A549 (cell line): ENCODE measurements around the gene FRAT2. TPM values are rescaled to one million over a fixed set of nuclear protein-coding genes. Genes with fewer than 3 reads are reported as not detected.

Source experiments
- ATAC-seq, 2 experiments: fragments of 200-7000 bp in 1 of 2; fragments of >200 bp in 1 of 2; cut with Nextera tagmentation in 1 of 2; cut with Tn5 transposase in 1 of 2; 3 replicates each; pipeline versions ENCODE4 v1.8.0 to v1.9.1; 2018 to 2020; ENCODE audit warnings: mild to moderate bottlenecking in 1 of 2, moderate library complexity in 1 of 2
- CTCF ChIA-PET: fragments of 300-600 bp; sonication (Branson Sonifier 250); formaldehyde crosslinking; extraction: SDS; loops from one replicate; lab custom pipeline; 2021; ENCODE audit warnings: antibody characterized with exemption, inconsistent platforms; lab: Yijun Ruan, JAX
- POLR2A ChIA-PET: fragments of 350-600 bp; formaldehyde crosslinking; extraction: SDS; loops from one replicate; lab custom pipeline; 2021; ENCODE audit warnings: antibody characterized with exemption, inconsistent platforms; lab: Yijun Ruan, JAX
- DNase-seq, 2 experiments: peaks; one replicate each; pipeline versions ENCODE4 v3.0.0 to v3.0.0-alpha.2; 2011 to 2016; ENCODE audit warnings: low read depth in 1 of 2, low spot score in 1 of 2
- FAIRE-seq: peaks from 2 replicates; lab custom pipeline; 2011; peaks lifted over from hg19 to GRCh38; lab: Jason Lieb, UNC
- H3K27ac ChIP-seq, 2 experiments: fragments of >200 bp; sonication (Bioruptor Twin); formaldehyde crosslinking; 3 replicates each; pipeline ENCODE4 v1.5.1; 2016 to 2017
- H3K4me1 ChIP-seq: fragments of >200 bp; sonication (Bioruptor Twin); formaldehyde crosslinking; 3 replicates; pipeline ENCODE4 v1.6.1; 2016
- H3K4me2 ChIP-seq: fragments of >200 bp; sonication (Bioruptor Twin); formaldehyde crosslinking; 3 replicates; pipeline ENCODE4 v1.6.1; 2016
- H3K4me3 ChIP-seq: fragments of >200 bp; sonication (Bioruptor Twin); formaldehyde crosslinking; 3 replicates; pipeline ENCODE4 v1.5.1; 2016
- H3K9me3 ChIP-seq: fragments of >200 bp; sonication (Bioruptor Twin); formaldehyde crosslinking; 3 replicates; pipeline ENCODE4 v1.6.1; 2016
- BCL3 ChIP-seq: fragments of >200 bp; sonication (Bioruptor Twin); formaldehyde crosslinking; IDR thresholded peaks from 3 replicates; pipeline ENCODE4 v1.6.1; 2016
- EHF ChIP-seq: fragments of 250-450 bp; sonication (Bioruptor Pico); IDR thresholded peaks from 2 replicates; pipeline ENCODE4 v1.5.0; 2020; ENCODE audit warnings: mild to moderate bottlenecking
- EHMT2 ChIP-seq: fragments of 200-600 bp; sonication (generic); IDR thresholded peaks from 2 replicates; pipeline ENCODE4 v1.6.1; 2016; ENCODE audit warnings: antibody characterized with exemption, low read depth, mild to moderate bottlenecking, moderate library complexity
- HEYL ChIP-seq: fragments of 250-450 bp; sonication (Bioruptor Pico); IDR thresholded peaks from 2 replicates; pipeline ENCODE4 v1.8.0; 2021; ENCODE audit warnings: mild to moderate bottlenecking, moderate library complexity
- MAFK ChIP-seq: fragments of 450-650 bp; IDR thresholded peaks from 2 replicates; pipeline ENCODE4 v1.6.1; 2014; ENCODE audit not compliant: partially characterized antibody
- NPAS2 ChIP-seq: fragments of 250-450 bp; sonication (Bioruptor Pico); IDR thresholded peaks from 2 replicates; pipeline ENCODE4 v1.8.0; 2022; ENCODE audit warnings: mild to moderate bottlenecking, moderate library complexity, borderline replicate concordance
- PBX3 ChIP-seq: IDR thresholded peaks from 2 replicates; pipeline ENCODE4 v1.6.1; 2012
- RAD21 ChIP-seq, 2 experiments: fragments of >200 bp in 1 of 2; sonication (Bioruptor Twin) in 1 of 2; formaldehyde crosslinking in 1 of 2; IDR thresholded peaks in 1 of 2; conservative IDR thresholded peaks in 1 of 2; 2 replicates in 1 of 2; 3 replicates in 1 of 2; pipeline ENCODE4 v1.6.1; 2012 to 2018; ENCODE audit warnings: inconsistent platforms in 1 of 2
- RCOR1 ChIP-seq: fragments of 150-350 bp; IDR thresholded peaks from 2 replicates; pipeline ENCODE4 v1.6.1; 2014; ENCODE audit warnings: antibody characterized with exemption, low read length, low read depth
- RNF2 ChIP-seq: fragments of 200-600 bp; sonication (generic); IDR thresholded peaks from 2 replicates; pipeline ENCODE4 v1.6.1; 2016; ENCODE audit warnings: low read depth, mild to moderate bottlenecking, antibody characterized with exemption, moderate library complexity, borderline replicate concordance
- WGBS: methylation state at CpG from one replicate; pipeline ENCODE4 v1.1.6; 2017; ENCODE audit errors: missing lambda C conversion rate; 5-methylcytosine and 5-hydroxymethylcytosine counted together
- polyA plus RNA-seq, 4 experiments: library from polyadenylated mRNA; depleted of rRNA in 3 of 4; stranded (reverse); fragments of >200 nt; fragmentation: RNase III in 1 of 4; extraction: RNeasy Plus Mini Kit Qiagen cat#74134 plus additional on column Dnase treatment in 1 of 4; gene quantifications; 2 replicates in 3 of 4; 3 replicates in 1 of 4; pipeline ENCODE4 v1.2.3, GENCODE V29; 2011 to 2017

FRAT2 gene
- polyA plus RNA-seq, 2 of the 4 experiments (the other 2 are of a cell fraction) = 4.1 to 5.0 TPM

- TF ChIP-seq EHMT2 (no peak), RCOR1 (no peak), NPAS2 (no peak), BCL3 (no peak), PBX3 (no peak), RAD21 (conservative IDR thresholded peaks at IDR 0.05 in 1 of 2, IDR thresholded peaks at IDR 0.05 in 1 of 2) (no peak)
Measured at GRCh38 chr10:97318772-97319651, 15.5 kb downstream of the FRAT2 start, which contains the start of gene FRAT1 (continued).

- ChIA-PET POLR2A (no interaction called here), CTCF (interaction anchor here (1.0 to 3.0 kb wide), 3 partner anchors 10 to 92 kb away, joined by 3 to 18 read pairs (median 4); no protein-coding TSS in a partner anchor)
- WGBS = 41% methylated on average over 4 of the region's 4 CpGs
- Histone ChIP-seq H3K9me3 (no peaks in the 10 kb centered on the region), H3K4me2 (no peak overlapping the region), H3K4me3 (no peak overlapping the region), H3K4me1 (no peaks in the 10 kb centered on the region), H3K27ac (no peak overlapping the region)
- TF ChIP-seq NPAS2 (no peak), MAFK (peak; percentile 46), HEYL (no peak)
- FAIRE-seq = no peak
- no peak for DNase-seq
- ATAC-seq = no peak
Measured at GRCh38 chr10:97314671-97315070, 19.9 kb downstream of the FRAT2 start.

GRCh38 chr10:97312897-97313296, 21.6 kb downstream of the FRAT2 start:
- ChIA-PET POLR2A (no interaction called here), CTCF (interaction anchor here (0.8 to 1.2 kb wide), 2 partner anchors 9 to 34 kb away, joined by 3 to 10 read pairs; no protein-coding TSS in a partner anchor)
- ATAC-seq = no peak
- H3K4me1 ChIP-seq = no peaks in the 10 kb centered on the region
- H3K4me3 ChIP-seq = no peak overlapping the region
- H3K4me2 ChIP-seq = no peak overlapping the region
- 82% methylated on average over 6 of the region's 6 CpGs for WGBS
- peak; percentile 47 for TF ChIP-seq MAFK
- TF ChIP-seq EHMT2 = no peak
- no peak for TF ChIP-seq RNF2
- no peak overlapping the region for H3K27ac ChIP-seq
- H3K9me3 ChIP-seq = no peaks in the 10 kb centered on the region
- FAIRE-seq = no peak
- no peak for DNase-seq

GRCh38 chr10:97311111-97311626, 23.4 kb downstream of the FRAT2 start:
- no peaks in the 10 kb centered on the region for H3K4me1 ChIP-seq
- DNase-seq = no peak
- no peak for FAIRE-seq
- no peak for TF ChIP-seq EHF (CRISPR knock-in tag)
- no peak for TF ChIP-seq HEYL
- TF ChIP-seq, all 56 proteins: peak for 0
- H3K9me3 ChIP-seq = no peaks in the 10 kb centered on the region
- H3K4me3 ChIP-seq = no peak overlapping the region
- CTCF ChIA-PET = interaction anchor here (0.6 to 1.1 kb wide), 3 partner anchors 32 to 499 kb away, joined by 3 to 5 read pairs (median 5); no protein-coding TSS in a partner anchor
- H3K27ac ChIP-seq = no peak overlapping the region
- WGBS = 86% methylated on average over 4 of the region's 4 CpGs
- POLR2A ChIA-PET = no interaction called here
- H3K4me2 ChIP-seq = no peak overlapping the region
- ATAC-seq = no peak
